Colonic mucosa (tissue), 4 donors: Measurements from ENCODE around the gene REEP5. TPM values are rescaled to one million over a fixed set of nuclear protein-coding genes. Genes with fewer than 3 reads are reported as not detected.

Source experiments
- DNase-seq: peaks from one replicate; pipeline ENCODE4 v3.0.0-alpha.2; 2020
- H3K27ac ChIP-seq: fragments of 200-600 bp; one replicate; pipeline ENCODE4 v1.8.0; 2021
- H3K27me3 ChIP-seq: fragments of 200-600 bp; one replicate; pipeline ENCODE4 v1.8.0; 2021
- H3K36me3 ChIP-seq: fragments of 200-600 bp; one replicate; pipeline ENCODE4 v1.8.0; 2021
- H3K4me1 ChIP-seq: fragments of 200-600 bp; one replicate; pipeline ENCODE4 v1.8.0; 2021; ENCODE audit warnings: mild to moderate bottlenecking
- H3K4me3 ChIP-seq: fragments of 200-600 bp; one replicate; pipeline ENCODE4 v1.8.0; 2021
- H3K9ac ChIP-seq, 2 donors: one replicate each; pipeline ENCODE4 v1.7.0; 2013; ENCODE audit warnings: control low read depth in 2 of 2, low read depth in 2 of 2, low read length in 2 of 2
- H3K9me3 ChIP-seq: fragments of 200-600 bp; one replicate; pipeline ENCODE4 v1.8.0; 2021
- intact Hi-C: fragments of 100-400 bp; cut with DNase I; formaldehyde crosslinking; loops from one replicate; pipeline ENCODE4 v1.14.1; 2022
- total RNA-seq, 2 donors: library from RNA; stranded (reverse); fragmentation: NEBNext Ultra II Directional in 1 of 2; extraction: Animal tissue kit (Norgen Biotek cat#: 25700) in 1 of 2; gene quantifications; one replicate each; pipeline ENCODE4 v1.2.1, GENCODE V29; 2021
- TF ChIP-seq, protein P1 (sequence below): fragments of 200-600 bp; IDR thresholded peaks from one replicate; pipeline ENCODE4 v1.8.0; 2022; ENCODE audit warnings: antibody characterized with exemption, mild to moderate bottlenecking
- donor health status: healthy.
- donor health status: DM: no; HTN: no; CAD: no.
- donor health status: DM: no; HTN: no; CAD: no.

The REEP5 gene
- total RNA-seq, 2 donors from 2014 or later, result 76.7 to 96.3 TPM

- intact Hi-C loops, result no loop called here
- no peak for DNase-seq
- Histone ChIP-seq H3K4me1 (peaks cover 5% of the 10 kb centered on the region), H3K27me3 (no peaks in the 10 kb centered on the region), H3K36me3 (peaks cover 4% of the 10 kb centered on the region), H3K4me3 (no peak overlapping the region), H3K27ac (no peak overlapping the region), H3K9ac (no peak overlapping the region), H3K9me3 (no peaks in the 10 kb centered on the region)
- TF ChIP-seq, protein P1, sequence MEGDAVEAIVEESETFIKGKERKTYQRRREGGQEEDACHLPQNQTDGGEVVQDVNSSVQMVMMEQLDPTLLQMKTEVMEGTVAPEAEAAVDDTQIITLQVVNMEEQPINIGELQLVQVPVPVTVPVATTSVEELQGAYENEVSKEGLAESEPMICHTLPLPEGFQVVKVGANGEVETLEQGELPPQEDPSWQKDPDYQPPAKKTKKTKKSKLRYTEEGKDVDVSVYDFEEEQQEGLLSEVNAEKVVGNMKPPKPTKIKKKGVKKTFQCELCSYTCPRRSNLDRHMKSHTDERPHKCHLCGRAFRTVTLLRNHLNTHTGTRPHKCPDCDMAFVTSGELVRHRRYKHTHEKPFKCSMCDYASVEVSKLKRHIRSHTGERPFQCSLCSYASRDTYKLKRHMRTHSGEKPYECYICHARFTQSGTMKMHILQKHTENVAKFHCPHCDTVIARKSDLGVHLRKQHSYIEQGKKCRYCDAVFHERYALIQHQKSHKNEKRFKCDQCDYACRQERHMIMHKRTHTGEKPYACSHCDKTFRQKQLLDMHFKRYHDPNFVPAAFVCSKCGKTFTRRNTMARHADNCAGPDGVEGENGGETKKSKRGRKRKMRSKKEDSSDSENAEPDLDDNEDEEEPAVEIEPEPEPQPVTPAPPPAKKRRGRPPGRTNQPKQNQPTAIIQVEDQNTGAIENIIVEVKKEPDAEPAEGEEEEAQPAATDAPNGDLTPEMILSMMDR, result no peak
Measured at GRCh38 chr5:112918679-112919078, 3.3 kb downstream of the REEP5 start.

- H3K4me1 ChIP-seq, result peaks cover 5% of the 10 kb centered on the region
- no peak overlapping the region for H3K4me3 ChIP-seq
- no peak for DNase-seq
- no peaks in the 10 kb centered on the region for H3K27me3 ChIP-seq
- H3K9me3 ChIP-seq, result no peaks in the 10 kb centered on the region
- peaks cover 4% of the 10 kb centered on the region for H3K36me3 ChIP-seq
- intact Hi-C loops, result no loop called here
- no peak overlapping the region for H3K27ac ChIP-seq
- TF ChIP-seq, protein P1, result no peak
- no peak overlapping the region for H3K9ac ChIP-seq
Measured at GRCh38 chr5:112918136-112918535, 3.9 kb downstream of the REEP5 start.

GRCh38 chr5:112917453-112917995 is 4.5 kb downstream of the REEP5 start:
- Histone ChIP-seq H3K36me3 (peaks cover 4% of the 10 kb centered on the region), H3K9ac (no peak overlapping the region), H3K27ac (no peak overlapping the region), H3K9me3 (no peaks in the 10 kb centered on the region), H3K4me3 (no peak overlapping the region), H3K4me1 (peaks cover 5% of the 10 kb centered on the region), H3K27me3 (no peaks in the 10 kb centered on the region)
- intact Hi-C loops, result no loop called here
- no peak for DNase-seq
- TF ChIP-seq, protein P1, result no peak

GRCh38 chr5:112915831-112916230 is 6.2 kb downstream of the REEP5 start:
- Histone ChIP-seq H3K9ac (no peak overlapping the region), H3K9me3 (no peaks in the 10 kb centered on the region), H3K36me3 (peaks cover 4% of the 10 kb centered on the region), H3K27ac (no peak overlapping the region), H3K4me3 (no peak overlapping the region), H3K27me3 (no peaks in the 10 kb centered on the region), H3K4me1 (peaks cover 5% of the 10 kb centered on the region)
- TF ChIP-seq, protein P1, result no peak
- intact Hi-C loops, result no loop called here
- DNase-seq, result no peak

DNA sequence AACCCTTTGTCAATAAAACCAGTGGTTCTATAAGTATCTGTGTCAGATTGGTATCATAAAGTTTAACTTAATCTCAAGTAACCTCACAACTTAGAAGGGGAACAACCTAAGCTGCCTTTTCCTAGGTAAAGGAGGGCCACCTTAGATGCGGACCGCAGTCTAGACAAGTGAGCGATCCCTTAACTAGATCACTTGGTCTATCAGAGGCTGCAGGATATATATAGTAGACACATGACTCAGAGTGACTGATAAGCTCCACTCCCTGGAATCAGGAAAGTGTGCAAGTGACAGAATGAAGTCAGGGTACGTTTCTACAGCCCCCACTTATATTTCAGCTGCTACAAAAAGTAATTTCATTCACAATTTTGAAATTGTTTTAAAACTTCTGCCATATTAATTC is 7.4 kb downstream of the REEP5 start:
- no peak for DNase-seq
- no peaks in the 10 kb centered on the region for H3K4me1 ChIP-seq
- no peak overlapping the region for H3K4me3 ChIP-seq
- no peak overlapping the region for H3K27ac ChIP-seq
- no peaks in the 10 kb centered on the region for H3K9me3 ChIP-seq
- H3K9ac ChIP-seq, result no peak overlapping the region
- H3K27me3 ChIP-seq, result no peaks in the 10 kb centered on the region
- intact Hi-C loops, result no loop called here
- peaks cover 4% of the 10 kb centered on the region for H3K36me3 ChIP-seq
- TF ChIP-seq, protein P1, result no peak
